GM23338 (cell line): Measurements from ENCODE around the gene CCDC197.

Source experiments
- CTCF ChIP-seq, 2 experiments: fragments of 200-600 bp in 1 of 2; sonication (generic) in 1 of 2; conservative IDR thresholded peaks; 2 replicates each; pipeline versions ENCODE4 v1.5.1 to v1.6.1; 2016 to 2017; ENCODE audit warnings: antibody characterized with exemption in 2 of 2, low read depth in 2 of 2, mild to moderate bottlenecking in 2 of 2, moderate library complexity in 1 of 2
- EZH2 ChIP-seq: fragments of 200-600 bp; sonication (generic); IDR thresholded peaks from one replicate; pipeline ENCODE4 v1.8.0; 2017; ENCODE audit warnings: antibody characterized with exemption, mild to moderate bottlenecking, low read depth; ENCODE audit not compliant: unreplicated experiment

GRCh38 chr14:94040796-94041195, 43.7 kb downstream of the CCDC197 start:
- TF ChIP-seq CTCF (conservative IDR thresholded peaks at IDR 0.05; ENCODE audit: low read depth in 2 of 2) (no peak), EZH2 (no peak)
